HEK293T (cell line): ENCODE data around the gene MFAP3L.

Source experiments
- CTCF ChIA-PET: fragments of 350-600 bp; formaldehyde crosslinking; extraction: SDS; loops from one replicate; lab custom pipeline; 2021; ENCODE audit warnings: antibody characterized with exemption, inconsistent platforms; lab: Yijun Ruan, JAX
- POLR2A ChIA-PET: fragments of 350-600 bp; formaldehyde crosslinking; extraction: SDS; loops from one replicate; lab custom pipeline; 2020; ENCODE audit warnings: antibody characterized with exemption, inconsistent platforms; lab: Yijun Ruan, JAX
- DNase-seq: peaks from one replicate; pipeline ENCODE4 v3.0.0; 2012; ENCODE audit warnings: mixed read lengths; ENCODE audit errors: extremely low spot score
- ARNT ChIP-seq: fragments of 450-650 bp; IDR thresholded peaks from 2 replicates; pipeline ENCODE4 v1.6.1; 2017; ENCODE audit warnings: mild to moderate bottlenecking
- BHLHE40 ChIP-seq: fragments of 450-650 bp; IDR thresholded peaks from 2 replicates; pipeline ENCODE4 v1.6.1; 2016; ENCODE audit warnings: mild to moderate bottlenecking, moderate library complexity, borderline replicate concordance
- CTBP1 ChIP-seq: fragments of 450-650 bp; IDR thresholded peaks from 2 replicates; pipeline ENCODE4 v1.6.1; 2016; ENCODE audit warnings: borderline replicate concordance
- ELF4 ChIP-seq: fragments of 450-650 bp; IDR thresholded peaks from 2 replicates; pipeline ENCODE4 v1.6.1; 2017; ENCODE audit warnings: antibody characterized with exemption
- FOXA1 ChIP-seq: fragments of 450-650 bp; IDR thresholded peaks from 2 replicates; pipeline ENCODE4 v1.6.1; 2016; ENCODE audit warnings: mild to moderate bottlenecking
- FOXK2 ChIP-seq: fragments of 450-650 bp; IDR thresholded peaks from 2 replicates; pipeline ENCODE4 v1.6.1; 2016; ENCODE audit warnings: mild to moderate bottlenecking
- FOXM1 ChIP-seq: fragments of 450-650 bp; IDR thresholded peaks from 2 replicates; pipeline ENCODE4 v1.6.1; 2017; ENCODE audit warnings: mild to moderate bottlenecking, borderline replicate concordance
- HDGF ChIP-seq: fragments of 450-650 bp; IDR thresholded peaks from 2 replicates; pipeline ENCODE4 v1.6.1; 2017; ENCODE audit warnings: antibody characterized with exemption, borderline replicate concordance
- L3MBTL2 ChIP-seq: fragments of 450-650 bp; conservative IDR thresholded peaks from 2 replicates; pipeline ENCODE4 v1.6.1; 2016; ENCODE audit warnings: mild to moderate bottlenecking
- LEF1 ChIP-seq: fragments of 450-650 bp; IDR thresholded peaks from 2 replicates; pipeline ENCODE4 v1.6.1; 2017; ENCODE audit warnings: mild to moderate bottlenecking, borderline replicate concordance
- NFRKB ChIP-seq: fragments of 450-650 bp; IDR thresholded peaks from 2 replicates; pipeline ENCODE4 v1.6.1; 2016; ENCODE audit warnings: mild to moderate bottlenecking, moderate library complexity
- PKNOX1 ChIP-seq: fragments of 450-650 bp; IDR thresholded peaks from 2 replicates; pipeline ENCODE4 v1.6.1; 2016
- SP1 ChIP-seq: fragments of 450-650 bp; IDR thresholded peaks from 2 replicates; pipeline ENCODE4 v1.6.1; 2017
- SUZ12 ChIP-seq: fragments of 450-650 bp; IDR thresholded peaks from 2 replicates; pipeline ENCODE4 v1.6.1; 2016; ENCODE audit warnings: mild to moderate bottlenecking
- TARDBP ChIP-seq: fragments of 450-650 bp; IDR thresholded peaks from 2 replicates; pipeline ENCODE4 v1.6.1; 2016
- ZNF384 ChIP-seq: fragments of 450-650 bp; IDR thresholded peaks from 2 replicates; pipeline ENCODE4 v1.6.1; 2016

Gene MFAP3L

DNA sequence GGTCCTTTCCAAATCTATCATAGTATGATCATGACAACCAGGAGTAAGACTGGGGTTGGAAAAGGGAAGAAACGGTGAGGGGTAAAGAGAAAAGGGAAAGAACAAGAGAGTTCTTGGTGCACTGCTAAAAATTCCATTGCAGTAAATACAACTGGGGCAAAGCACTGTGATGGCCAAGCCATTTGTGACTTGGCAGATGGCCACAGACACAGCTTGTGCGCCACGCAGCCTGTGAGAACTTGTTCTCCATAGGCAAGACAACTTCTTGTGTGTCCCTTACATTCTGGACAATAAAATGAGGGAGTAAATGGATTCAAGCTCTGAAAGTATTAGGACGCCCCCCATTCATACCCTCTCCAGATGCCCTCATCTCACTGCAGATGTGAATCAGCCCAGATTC is 10.9 kb downstream of the MFAP3L start:
- CTCF ChIA-PET = interaction anchor here (0.6 to 1.7 kb wide), 2 partner anchors 205 to 292 kb away, joined by 5 read pairs; no protein-coding TSS in a partner anchor

GRCh38 chr4:170014359-170015011 is 11.7 kb downstream of the MFAP3L start:
- TF ChIP-seq LEF1 (no peak), NFRKB (no peak), SP1 (no peak), TARDBP (no peak), HDGF (no peak), CTBP1 (no peak), BHLHE40 (no peak), FOXM1 (no peak), ARNT (no peak), FOXA1 (no peak), FOXK2 (no peak), SUZ12 (no peak), ELF4 (no peak), PKNOX1 (no peak), ZNF384 (no peak), L3MBTL2 (no peak)
- CTCF ChIA-PET = interaction anchor here (0.7 to 1.7 kb wide), 2 partner anchors 10 to 204 kb away, joined by 4 to 5 read pairs; no protein-coding TSS in a partner anchor
- POLR2A ChIA-PET = interaction anchor here (1.8 kb wide), 1 partner anchor 12 kb away, joined by 9 read pairs; the partner anchor contains the start of gene MFAP3L
- DNase-seq = no peak

More for the DNA sequence above, 10.9 kb downstream of the MFAP3L start:
- POLR2A ChIA-PET = interaction anchor here (1.8 kb wide), 1 partner anchor 12 kb away, joined by 9 read pairs; the partner anchor contains the start of gene MFAP3L
- TF ChIP-seq BHLHE40 (no peak), CTBP1 (no peak), TARDBP (no peak), HDGF (no peak), SUZ12 (no peak), FOXK2 (no peak), SP1 (no peak)
- no peak for DNase-seq

GRCh38 chr4:170012629-170012958 is 13.6 kb downstream of the MFAP3L start:
- CTCF ChIA-PET = no interaction called here
- TF ChIP-seq HDGF = no peak
- no peak for TF ChIP-seq BHLHE40
- no peak for TF ChIP-seq PKNOX1
- no peak for TF ChIP-seq NFRKB
- no peak for TF ChIP-seq FOXA1
- TF ChIP-seq SUZ12 = no peak
- TF ChIP-seq CTBP1 = no peak
- TF ChIP-seq LEF1 = no peak
- TF ChIP-seq SP1 = no peak
- POLR2A ChIA-PET = interaction anchor here (1.6 kb wide), 1 partner anchor 13 kb away, joined by 5 read pairs; the partner anchor contains the start of gene MFAP3L
- DNase-seq = no peak

DNA sequence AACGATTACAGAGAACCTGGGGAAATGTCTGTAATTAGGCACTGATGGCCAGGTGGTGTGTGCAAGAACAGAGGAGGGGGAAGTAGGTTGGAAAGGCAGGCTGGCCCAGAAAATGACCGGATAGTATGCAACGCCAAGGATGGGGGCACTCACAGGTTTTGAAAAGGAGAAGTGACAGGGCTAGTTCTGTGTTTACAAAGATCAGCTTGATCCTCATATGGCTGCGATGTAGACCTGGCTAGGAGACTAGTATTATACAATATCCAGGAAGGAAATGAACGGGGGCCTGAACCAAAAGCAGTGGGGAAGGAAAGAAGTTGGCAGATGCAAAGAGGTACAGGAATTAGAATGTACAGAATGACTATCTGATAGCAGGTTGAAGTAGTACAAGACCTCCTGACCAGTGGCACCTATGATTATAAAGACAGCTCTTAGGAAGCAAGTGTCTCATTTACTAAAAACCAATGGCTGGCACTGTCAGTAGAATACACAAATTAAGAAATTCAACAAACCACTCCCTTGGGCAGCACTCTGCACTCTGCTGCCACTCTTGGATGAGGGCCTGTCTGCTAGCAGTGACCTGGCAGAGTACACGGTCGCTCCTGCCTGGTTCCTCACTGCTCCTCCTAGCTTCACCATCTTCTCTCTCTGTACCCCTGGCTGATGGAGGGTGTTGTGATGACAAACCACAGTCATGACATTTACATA is 14.1 kb downstream of the MFAP3L start:
- ChIA-PET CTCF (no interaction called here), POLR2A (interaction anchor here (1.6 kb wide), 1 partner anchor 14 kb away, joined by 5 read pairs; the partner anchor contains the start of gene MFAP3L)
- DNase-seq = no peak
- TF ChIP-seq L3MBTL2 = no peak
- TF ChIP-seq LEF1 = no peak
- TF ChIP-seq NFRKB = no peak
- no peak for TF ChIP-seq FOXM1
- TF ChIP-seq FOXK2 = no peak
- TF ChIP-seq HDGF = no peak
- TF ChIP-seq PKNOX1 = no peak
- TF ChIP-seq BHLHE40 = no peak
- no peak for TF ChIP-seq ZNF384
- TF ChIP-seq SP1 = no peak
- no peak for TF ChIP-seq ELF4
- TF ChIP-seq ARNT = no peak
- TF ChIP-seq CTBP1 = no peak
- TF ChIP-seq TARDBP = no peak
- no peak for TF ChIP-seq SUZ12

- no peak for TF ChIP-seq FOXA1
- no peak for TF ChIP-seq TARDBP
- TF ChIP-seq ELF4 = no peak
- TF ChIP-seq LEF1 = no peak
- TF ChIP-seq ZNF384 = no peak
- TF ChIP-seq PKNOX1 = no peak
- TF ChIP-seq BHLHE40 = no peak
- no peak for TF ChIP-seq HDGF
- no peak for TF ChIP-seq ARNT
- TF ChIP-seq L3MBTL2 = no peak
- ChIA-PET CTCF (interaction anchor here (0.6 kb wide), 1 partner anchor 1339 kb away, joined by 3 read pairs; no protein-coding TSS in a partner anchor), POLR2A (no interaction called here)
- no peak for DNase-seq
Observed at GRCh38 chr4:170009291-170009690, 16.9 kb downstream of the MFAP3L start.
